CD4-positive, alpha-beta T cell treated with Interleukin-17A for 4 hours (primary cell): Measurements from ENCODE around the gene RHOT1.
"Not testable (repeated sequence)": the region's sequence is repeated elsewhere in the genome, so short reads cannot be mapped to it uniquely, and the experiment has no call there.

Source experiments
- DNase-seq: peaks from one replicate; pipeline ENCODE4 v3.0.0-alpha.2; 2020; ENCODE audit warnings: mixed read lengths

Gene RHOT1

GRCh38 chr17:32160526-32160925 lies 18.2 kb downstream of the RHOT1 start:
- no peak for DNase-seq

- no peak for DNase-seq
These were observed 18.7 kb downstream of the RHOT1 start for GRCh38 chr17:32161029-32161428.

- DNase-seq = no peak
These were observed 19.4 kb downstream of the RHOT1 start for GRCh38 chr17:32161506-32162365.

- DNase-seq = no peak
These were observed 32.6 kb downstream of the RHOT1 start for GRCh38 chr17:32174889-32175288.

- not testable (repeated sequence) for DNase-seq
These were observed 36.4 kb downstream of the RHOT1 start for GRCh38 chr17:32178679-32179078.

- DNase-seq = not testable (repeated sequence)
These were observed 36.8 kb downstream of the RHOT1 start for GRCh38 chr17:32179103-32179502.

GRCh38 chr17:32179526-32179925 lies 37.2 kb downstream of the RHOT1 start:
- not testable (repeated sequence) for DNase-seq

- not testable (repeated sequence) for DNase-seq
These were observed 38.0 kb downstream of the RHOT1 start for GRCh38 chr17:32180262-32180661.

- DNase-seq = no peak
These were observed 43.6 kb downstream of the RHOT1 start for GRCh38 chr17:32185875-32186274.

GRCh38 chr17:32187271-32187670 lies 45.0 kb downstream of the RHOT1 start:
- no peak for DNase-seq

- no peak for DNase-seq
These were observed 47.0 kb downstream of the RHOT1 start for GRCh38 chr17:32189343-32189742.

GRCh38 chr17:32191306-32191705 lies 49.0 kb downstream of the RHOT1 start:
- DNase-seq = no peak

GRCh38 chr17:32192379-32192778 lies 50.1 kb downstream of the RHOT1 start:
- no peak for DNase-seq

- DNase-seq = no peak
These were observed 55.7 kb downstream of the RHOT1 start for GRCh38 chr17:32197987-32198386.

GRCh38 chr17:32206861-32207260 lies 64.6 kb downstream of the RHOT1 start:
- no peak for DNase-seq

- no peak for DNase-seq
These were observed 66.1 kb downstream of the RHOT1 start for GRCh38 chr17:32208436-32208835.

GRCh38 chr17:32209608-32210007 lies 67.3 kb downstream of the RHOT1 start:
- no peak for DNase-seq

GRCh38 chr17:32211671-32212070 lies 69.4 kb downstream of the RHOT1 start:
- DNase-seq = no peak

- DNase-seq = no peak
These were observed 73.4 kb downstream of the RHOT1 start for GRCh38 chr17:32215696-32216095.

GRCh38 chr17:32222621-32223020 lies 80.3 kb downstream of the RHOT1 start:
- no peak for DNase-seq

GRCh38 chr17:32223703-32224102 lies 81.4 kb downstream of the RHOT1 start:
- no peak for DNase-seq

GRCh38 chr17:32226886-32227285 lies 84.6 kb downstream of the RHOT1 start:
- DNase-seq = no peak

GRCh38 chr17:32227910-32228309 lies 85.6 kb downstream of the RHOT1 start:
- no peak for DNase-seq

- no peak for DNase-seq
These were observed 93.3 kb downstream of the RHOT1 start for GRCh38 chr17:32235588-32235987.

GRCh38 chr17:32239456-32239855 lies 97.2 kb downstream of the RHOT1 start:
- DNase-seq = no peak
